Calu3 (cell line): ENCODE measurements around the gene AKAP13. TPM values are rescaled to one million over a fixed set of nuclear protein-coding genes. Genes with fewer than 3 reads are reported as not detected.

Experiments used
- BruUV-seq: library from RNA; stranded (reverse); fragments of 400-500 nt; replicated peaks from 2 replicates; lab custom pipeline; 2021; lab: Mats Ljungman, UMichigan
- CTCF ChIA-PET: fragments of 300-600 bp; sonication (Branson Sonifier 250); formaldehyde crosslinking; loops from one replicate; lab custom pipeline; 2022; ENCODE audit warnings: antibody characterized with exemption; lab: Charles Lee
- DNase-seq: peaks from one replicate; pipeline ENCODE4 v3.0.0; 2022
- H3K27ac Mint-ChIP-seq: one replicate; pipeline ENCODE4 v1.8.0; 2022; ENCODE audit warnings: mixed read lengths; ENCODE audit not compliant: unreplicated experiment
- H3K27me3 Mint-ChIP-seq: one replicate; pipeline ENCODE4 v1.8.0; 2022; ENCODE audit warnings: mixed read lengths; ENCODE audit not compliant: unreplicated experiment
- H3K36me3 Mint-ChIP-seq: one replicate; pipeline ENCODE4 v1.8.0; 2022; ENCODE audit warnings: mild to moderate bottlenecking, moderate library complexity, mixed read lengths; ENCODE audit not compliant: insufficient read depth, unreplicated experiment
- H3K4me1 Mint-ChIP-seq: one replicate; pipeline ENCODE4 v1.8.0; 2022; ENCODE audit warnings: mild to moderate bottlenecking, low read depth, mixed read lengths; ENCODE audit not compliant: unreplicated experiment
- H3K4me3 Mint-ChIP-seq: one replicate; pipeline ENCODE4 v1.8.0; 2022; ENCODE audit warnings: mild to moderate bottlenecking, low read depth, moderate library complexity, mixed read lengths; ENCODE audit not compliant: unreplicated experiment
- H3K9me3 Mint-ChIP-seq: one replicate; pipeline ENCODE4 v1.8.0; 2022; ENCODE audit warnings: low read depth, mixed read lengths; ENCODE audit not compliant: unreplicated experiment
- CTCF ChIP-seq: fragments of 200-600 bp; IDR thresholded peaks from one replicate; pipeline ENCODE4 v1.8.0; 2022; ENCODE audit warnings: antibody characterized with exemption; ENCODE audit not compliant: unreplicated experiment
- intact Hi-C: fragments of 100-400 bp; cut with micrococcal nuclease; formaldehyde crosslinking; loops from one replicate; pipeline ENCODE4 v1.10.0; 2022; ENCODE audit not compliant: unreplicated experiment
- total RNA-seq: library from RNA; stranded (reverse); gene quantifications from 2 replicates; pipeline ENCODE4 v1.2.3, GENCODE V29; 2022

The AKAP13 gene
- total RNA-seq, 1 experiment from 2014 or later = 145 TPM

GRCh38 chr15:85767785-85768529 is 387.6 kb downstream of the AKAP13 start:
- no peak for DNase-seq
- peaks cover 5% of the 10 kb centered on the region for H3K36me3 Mint-ChIP-seq
- H3K4me1 Mint-ChIP-seq = peaks cover 3% of the 10 kb centered on the region
- intact Hi-C loops = no loop called here
- no peak for TF ChIP-seq CTCF
- CTCF ChIA-PET = no interaction called here
- BruUV-seq = no TSS peak
- H3K27me3 Mint-ChIP-seq = no peaks in the 10 kb centered on the region
- H3K9me3 Mint-ChIP-seq = no peaks in the 10 kb centered on the region
- no peak overlapping the region for H3K27ac Mint-ChIP-seq
- no peak overlapping the region for H3K4me3 Mint-ChIP-seq

- no peak for DNase-seq
- no peaks in the 10 kb centered on the region for H3K27me3 Mint-ChIP-seq
- H3K36me3 Mint-ChIP-seq = peaks cover 5% of the 10 kb centered on the region
- TF ChIP-seq CTCF = no peak
- no peak overlapping the region for H3K4me3 Mint-ChIP-seq
- peaks cover 8% of the 10 kb centered on the region for H3K4me1 Mint-ChIP-seq
- no TSS peak for BruUV-seq
- intact Hi-C loops = no loop called here
- H3K9me3 Mint-ChIP-seq = no peaks in the 10 kb centered on the region
- CTCF ChIA-PET = no interaction called here
- H3K27ac Mint-ChIP-seq = no peak overlapping the region
These were observed 388.3 kb downstream of the AKAP13 start for GRCh38 chr15:85768595-85769168.

GRCh38 chr15:85769182-85769900 is 388.9 kb downstream of the AKAP13 start:
- Mint-ChIP-seq H3K27ac (no peak overlapping the region), H3K36me3 (peaks cover 5% of the 10 kb centered on the region), H3K27me3 (no peaks in the 10 kb centered on the region), H3K4me3 (no peak overlapping the region), H3K9me3 (no peaks in the 10 kb centered on the region), H3K4me1 (peaks cover 8% of the 10 kb centered on the region)
- intact Hi-C loops = no loop called here
- DNase-seq = no peak
- CTCF ChIA-PET = interaction anchor here (1.2 kb wide), 1 partner anchor 17 kb away, joined by 3 read pairs; no protein-coding TSS in a partner anchor
- no peak for TF ChIP-seq CTCF
- no TSS peak for BruUV-seq

- no peak for DNase-seq
- Mint-ChIP-seq H3K4me1 (peaks cover 8% of the 10 kb centered on the region), H3K36me3 (peaks cover 5% of the 10 kb centered on the region)
These were observed 390.0 kb downstream of the AKAP13 start for GRCh38 chr15:85770096-85771041.

More at GRCh38 chr15:85770096-85771041, 390.0 kb downstream of the AKAP13 start:
- Mint-ChIP-seq H3K4me3 (no peak overlapping the region), H3K27me3 (no peaks in the 10 kb centered on the region), H3K9me3 (no peaks in the 10 kb centered on the region), H3K27ac (no peak overlapping the region)
- no peak for TF ChIP-seq CTCF
- intact Hi-C loops = no loop called here
- BruUV-seq = no TSS peak
- CTCF ChIA-PET = interaction anchor here (1.2 kb wide), 1 partner anchor 16 kb away, joined by 3 read pairs; no protein-coding TSS in a partner anchor
